ENCODE results near the gene ORC5. TPM values are rescaled to one million over a fixed set of nuclear protein-coding genes. Genes with fewer than 3 reads are reported as not detected.
A peak's percentile ranks its signal among the peaks of the same experiment; 100 is the strongest.
"Not testable (repeated sequence)": the region's sequence is repeated elsewhere in the genome, so short reads cannot be mapped to it uniquely, and the experiment has no call there.

ORC5 gene
- total RNA-seq, 1 donor from 2014 or later = 34.4 TPM

DNA sequence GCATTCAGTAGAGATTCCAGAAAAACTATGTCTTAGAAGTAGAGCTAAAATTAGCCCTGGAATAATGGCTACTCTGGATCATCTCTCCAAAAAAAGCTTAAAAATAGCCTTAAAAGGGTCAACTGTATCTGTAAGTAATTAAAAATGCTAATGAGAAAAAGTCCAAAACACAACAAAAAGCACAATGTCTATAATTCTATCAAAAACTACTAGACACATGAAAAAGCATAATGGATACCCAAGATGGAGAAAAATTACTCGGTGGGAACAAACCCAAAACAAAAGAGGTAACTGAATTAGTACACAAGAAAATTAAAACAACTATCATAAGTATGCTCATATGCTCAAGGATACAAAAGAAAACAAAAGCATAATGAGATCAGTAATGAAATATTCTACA, 15.4 kb downstream of the ORC5 start:
- no peak for DNase-seq (ENCODE audit: low read depth)

DNA sequence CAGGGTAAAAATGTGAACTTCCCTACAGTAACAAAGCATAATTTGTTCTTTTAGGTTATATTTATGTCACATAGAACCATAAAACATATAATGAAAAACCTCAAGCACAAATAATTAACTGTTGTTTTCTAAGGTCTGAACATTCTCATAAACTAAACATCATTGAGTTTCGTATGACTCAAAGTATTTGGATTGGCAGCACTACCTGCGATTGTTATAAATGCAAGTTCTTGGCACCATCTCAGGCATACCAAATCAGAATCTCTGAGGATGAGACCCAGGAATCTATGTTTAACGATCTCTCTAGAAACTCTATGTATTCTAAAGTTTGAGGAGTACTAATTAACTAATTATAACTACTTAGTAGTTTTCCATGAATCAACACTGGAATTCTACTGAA, 22.5 kb downstream of the ORC5 start:
- DNase-seq (ENCODE audit: low read depth) = no peak

DNA sequence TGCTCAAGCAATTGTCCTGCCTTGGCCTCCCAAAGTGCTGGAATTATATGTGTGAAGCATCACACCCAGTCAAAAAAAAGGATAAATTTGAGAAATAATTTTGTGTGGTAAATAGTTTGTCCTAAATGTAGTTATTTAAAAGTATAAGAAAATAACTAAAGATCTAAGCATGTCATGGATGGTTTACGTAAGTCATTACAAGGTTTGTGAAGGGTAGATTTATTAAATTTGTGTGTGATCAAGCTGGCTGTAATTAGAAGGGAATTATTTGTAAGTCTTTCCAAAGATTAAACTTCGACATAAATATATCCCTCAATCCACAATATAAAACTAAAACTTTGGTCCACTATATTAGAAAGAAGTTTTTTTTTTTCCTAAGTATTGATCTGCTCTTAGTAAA, 28.6 kb downstream of the ORC5 start:
- DNase-seq (ENCODE audit: low read depth) = no peak

DNA sequence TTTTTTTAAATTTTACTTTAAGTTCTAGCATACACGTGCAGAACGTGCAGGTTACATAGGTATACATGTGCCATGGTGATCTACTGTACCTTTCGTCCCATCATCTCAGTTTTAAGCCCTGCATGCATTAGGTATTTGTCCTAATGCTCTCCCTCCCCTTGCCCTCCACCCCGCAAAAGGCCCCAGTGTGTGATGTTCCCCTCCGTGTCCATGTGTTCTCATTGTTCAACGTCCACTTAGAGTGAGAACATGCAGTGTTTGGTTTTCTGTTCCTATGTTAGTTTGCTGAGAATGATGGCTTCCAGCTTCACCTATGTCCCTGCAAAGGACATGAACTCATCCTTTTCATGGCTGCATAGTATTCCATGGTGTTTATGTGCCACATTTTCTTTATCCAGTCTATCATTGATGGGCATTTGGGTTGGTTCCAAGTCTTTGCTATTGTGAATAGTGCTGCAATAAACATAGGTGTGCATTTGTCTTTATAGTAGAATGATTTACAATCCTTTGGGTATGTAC, 30.2 kb downstream of the ORC5 start:
- not testable (repeated sequence) for DNase-seq (ENCODE audit: low read depth)

DNA sequence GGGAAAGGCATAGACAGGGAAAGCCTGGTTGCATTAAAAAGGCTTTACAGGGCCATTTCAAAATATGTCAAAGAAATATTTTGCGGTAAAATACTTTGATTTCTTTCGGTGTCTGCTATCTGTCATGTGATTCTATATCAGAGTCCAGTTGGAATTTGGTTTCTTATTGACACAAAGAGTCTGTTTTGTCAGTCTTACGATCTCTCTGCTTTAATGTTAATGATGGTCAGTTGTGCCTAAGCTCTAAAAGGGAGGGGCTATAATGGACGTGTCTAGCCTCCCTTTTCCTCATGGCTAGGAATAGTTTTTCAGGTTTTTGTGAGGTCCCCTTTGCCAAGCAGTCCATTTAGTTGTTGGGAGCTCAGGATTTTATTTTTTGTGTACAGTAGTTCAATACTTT, 31.5 kb downstream of the ORC5 start:
- no peak for DNase-seq (ENCODE audit: low read depth)

DNA sequence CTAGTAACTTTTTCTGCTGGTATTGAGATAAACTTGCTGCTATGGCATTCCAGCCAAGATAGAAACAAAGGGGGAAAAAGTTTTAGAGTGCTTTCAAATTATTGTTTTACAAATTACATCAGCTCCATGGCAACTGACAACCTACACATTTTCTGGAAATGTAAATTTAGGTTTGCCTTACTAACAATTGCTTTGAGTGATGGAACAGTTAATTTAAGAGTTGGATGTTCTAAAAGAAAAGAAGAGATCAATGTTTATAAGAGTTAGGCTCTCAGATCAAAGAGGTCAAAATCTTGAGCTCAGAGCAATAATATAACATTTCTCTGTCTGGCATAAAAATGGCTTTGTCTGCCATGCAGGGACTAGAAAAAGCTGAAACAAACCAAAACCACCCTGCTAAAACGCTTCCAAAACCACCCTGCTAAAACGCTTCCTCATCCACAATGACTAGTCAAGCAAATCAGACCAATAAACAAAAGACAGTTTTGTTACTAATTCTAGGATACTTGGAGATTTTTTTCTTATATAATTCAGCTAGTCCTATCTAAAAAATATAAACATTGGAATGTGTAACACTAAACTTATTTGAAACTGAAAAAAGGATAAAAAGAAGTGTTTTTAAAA, 32.3 kb downstream of the ORC5 start:
- no peak for DNase-seq (ENCODE audit: low read depth)

DNA sequence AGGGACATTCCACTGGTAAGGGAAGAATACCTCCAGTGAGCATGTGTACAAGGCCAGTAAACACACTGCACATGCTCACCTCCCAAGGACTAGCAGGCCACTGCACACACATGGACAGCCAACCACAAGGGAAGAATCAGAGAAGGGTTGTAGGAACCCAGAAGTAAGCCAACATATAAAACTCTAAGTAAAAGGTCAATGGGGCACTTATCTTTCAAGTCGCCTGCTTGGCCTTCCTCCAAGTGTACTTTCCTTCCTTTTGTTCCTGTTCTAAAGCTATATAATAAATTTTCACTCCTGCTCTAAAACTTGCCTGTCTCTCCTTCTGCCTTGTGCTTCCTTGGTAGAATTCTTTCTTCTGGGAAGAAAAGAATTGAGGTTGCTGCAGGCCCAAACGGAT, 33.0 kb downstream of the ORC5 start:
- no peak for DNase-seq (ENCODE audit: low read depth)

DNA sequence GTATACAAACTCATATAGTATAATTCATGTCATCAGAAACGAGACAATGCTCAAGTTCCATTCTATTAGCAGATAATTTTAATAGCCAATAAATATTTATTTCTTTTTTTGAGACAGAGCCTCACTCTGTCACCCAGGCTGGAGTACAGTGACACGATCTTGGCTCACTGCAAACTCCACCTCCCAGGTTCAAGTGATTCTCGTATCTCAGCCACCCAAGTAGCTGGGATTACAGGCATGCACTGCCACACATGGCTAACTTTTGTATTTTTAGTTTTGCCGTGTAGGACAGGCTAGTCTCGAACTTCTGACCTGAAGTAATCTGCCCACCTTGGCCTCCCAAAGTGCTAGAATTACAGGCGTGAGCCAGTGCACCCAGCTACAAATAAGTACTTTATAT, 45.7 kb downstream of the ORC5 start:
- DNase-seq (ENCODE audit: low read depth) = no peak

DNA sequence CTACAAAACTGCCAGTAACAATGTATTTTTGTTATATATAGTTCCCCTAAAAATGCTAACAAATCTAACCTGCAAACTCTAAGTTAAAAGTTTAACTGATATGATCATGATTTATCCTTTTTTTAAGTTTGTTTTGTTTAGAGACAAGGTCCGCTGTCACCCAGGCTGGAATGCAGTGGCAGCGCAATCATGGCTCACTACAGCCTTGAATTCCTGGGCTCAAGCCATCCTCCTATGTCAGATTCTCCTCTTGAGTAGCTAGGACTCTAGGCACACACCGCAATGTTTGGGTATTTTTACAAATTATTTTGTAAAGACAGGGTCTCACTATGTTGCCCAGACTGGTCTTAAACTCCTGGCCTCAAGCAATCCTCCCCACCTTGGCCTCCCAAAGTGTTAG, 46.6 kb downstream of the ORC5 start:
- DNase-seq (ENCODE audit: low read depth) = no peak

DNA sequence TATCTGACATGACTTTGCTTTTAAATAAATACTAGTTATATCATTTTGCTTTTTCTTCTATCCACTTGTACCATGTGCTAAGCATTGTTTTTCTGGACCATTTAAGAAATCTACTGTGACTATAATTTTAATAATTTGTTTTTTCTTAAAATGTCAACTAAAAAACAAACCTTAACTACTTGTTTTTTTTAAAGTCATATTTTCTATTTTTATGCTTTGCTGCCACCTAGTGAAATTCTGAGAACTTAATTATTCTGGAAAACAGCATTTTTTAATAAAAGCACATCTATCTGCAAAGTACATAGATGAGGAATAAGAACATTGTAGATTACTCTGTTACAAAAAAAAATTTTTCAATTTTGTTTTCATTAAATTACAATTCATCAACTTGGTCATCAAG, 47.4 kb downstream of the ORC5 start:
- peak; percentile 33 for DNase-seq (ENCODE audit: low read depth)

DNA sequence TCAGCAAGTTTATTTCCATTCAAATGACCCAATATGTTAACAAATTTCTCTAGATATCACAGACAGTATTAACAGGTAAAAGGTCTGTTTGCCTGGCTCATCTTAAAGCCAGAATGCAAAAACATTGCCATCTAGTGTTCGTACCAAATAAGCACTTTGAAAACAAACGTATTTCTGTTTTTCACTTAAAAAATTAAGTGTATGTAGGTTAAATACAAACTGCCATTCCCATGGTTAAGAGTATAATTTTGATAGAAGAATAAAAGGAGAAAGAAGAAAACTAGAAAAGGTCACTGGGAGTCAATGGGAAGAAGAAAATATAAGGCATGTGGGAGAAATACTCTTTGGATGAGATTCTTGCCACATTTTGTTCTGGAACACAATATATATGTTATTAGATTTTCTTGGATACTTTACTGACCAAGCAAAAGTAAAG, 51.0 kb downstream of the ORC5 start:
- DNase-seq (ENCODE audit: low read depth) = peak; percentile 18

DNA sequence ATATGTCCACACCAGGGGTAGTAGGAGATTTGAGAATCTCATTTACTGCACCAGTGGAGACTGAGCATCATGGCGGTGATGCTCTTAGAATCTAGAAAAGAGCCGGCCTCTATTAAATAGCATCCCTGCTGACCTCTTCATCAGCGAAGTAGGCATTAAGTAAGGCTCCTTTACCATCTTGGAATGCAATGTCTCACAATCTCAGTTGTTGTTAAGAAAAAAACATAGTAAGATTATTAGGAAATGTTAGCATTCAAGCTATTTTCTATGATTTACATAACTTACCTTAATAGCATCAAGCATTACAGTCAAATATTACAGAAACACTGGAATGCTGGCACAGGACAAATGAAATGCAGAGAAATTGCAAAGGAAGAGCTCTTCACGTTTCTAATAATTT, 54.5 kb downstream of the ORC5 start:
- DNase-seq (ENCODE audit: low read depth) = no peak

DNA sequence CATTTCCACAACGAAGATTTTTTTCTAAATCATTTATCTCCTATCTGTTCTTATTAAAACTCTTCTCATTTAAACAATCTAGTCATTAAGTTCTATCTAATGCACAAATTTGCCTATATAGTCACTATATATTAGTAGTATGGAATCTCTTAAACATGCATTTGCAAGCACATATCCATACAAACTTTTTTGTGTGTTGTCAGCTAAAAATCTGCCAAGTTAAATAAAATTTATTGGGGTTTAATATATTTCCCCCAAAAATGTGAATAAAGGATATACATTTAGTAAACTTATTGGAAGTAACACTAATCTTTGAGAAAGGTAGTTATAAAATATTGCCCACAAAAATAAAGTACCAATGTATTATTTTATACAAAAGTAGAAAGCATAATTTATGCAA, 55.3 kb downstream of the ORC5 start:
- DNase-seq (ENCODE audit: low read depth) = no peak

DNA sequence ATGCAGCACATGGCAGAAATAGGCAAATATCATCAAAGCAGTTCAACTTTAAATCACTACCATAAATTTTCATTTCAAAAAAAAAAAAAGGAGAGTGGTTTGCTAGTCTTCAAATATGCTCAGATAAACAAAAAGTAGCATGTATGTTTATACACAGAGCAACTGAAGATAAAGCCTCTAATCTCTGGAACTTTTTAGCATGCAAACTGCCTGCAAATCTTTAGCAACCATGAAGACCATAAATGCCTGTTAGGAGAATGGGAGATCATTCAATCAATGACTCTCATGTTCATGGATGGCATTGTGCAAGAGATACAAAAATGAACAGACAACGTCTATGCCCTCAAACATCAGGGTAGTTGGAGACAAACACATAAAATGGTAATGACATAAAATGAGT, 57.3 kb downstream of the ORC5 start:
- no peak for DNase-seq (ENCODE audit: low read depth)

DNA sequence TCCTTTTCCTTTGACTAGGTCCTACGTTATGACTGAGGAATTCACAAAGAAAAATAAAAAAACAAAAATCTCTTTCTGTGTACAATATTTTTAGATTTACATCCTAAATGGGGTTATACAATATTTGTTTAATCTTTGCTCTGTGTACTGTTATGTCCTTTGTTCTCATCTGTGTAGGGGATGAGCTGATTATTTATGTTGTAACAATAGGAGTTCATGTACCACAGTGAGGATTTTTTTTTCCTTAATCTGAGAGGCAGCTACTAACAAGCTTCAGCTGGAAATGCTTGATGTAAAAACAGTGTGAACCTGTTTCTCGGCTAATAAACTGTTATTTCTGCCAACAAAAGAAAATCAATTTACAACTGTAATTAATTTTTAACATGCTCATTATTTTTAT, 58.0 kb downstream of the ORC5 start:
- no peak for DNase-seq (ENCODE audit: low read depth)

DNA sequence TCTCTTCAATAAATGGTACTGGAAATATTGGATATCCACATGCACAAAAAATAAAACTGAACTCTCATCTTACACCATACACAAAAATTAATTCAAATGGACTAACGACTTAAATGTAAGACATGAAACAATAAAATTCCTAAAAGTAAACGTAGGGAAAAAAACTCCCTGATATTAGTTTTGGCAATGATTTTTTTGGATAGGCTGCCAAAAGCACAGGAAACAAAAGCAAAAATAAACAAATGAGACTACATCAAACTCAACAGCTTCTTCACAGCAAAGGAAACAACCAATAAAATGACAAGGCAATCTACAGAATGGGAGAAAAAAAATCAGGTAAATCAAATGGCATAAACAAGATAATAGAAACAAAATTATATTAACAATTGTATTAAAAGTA, 65.7 kb downstream of the ORC5 start:
- DNase-seq (ENCODE audit: low read depth) = no peak

DNA sequence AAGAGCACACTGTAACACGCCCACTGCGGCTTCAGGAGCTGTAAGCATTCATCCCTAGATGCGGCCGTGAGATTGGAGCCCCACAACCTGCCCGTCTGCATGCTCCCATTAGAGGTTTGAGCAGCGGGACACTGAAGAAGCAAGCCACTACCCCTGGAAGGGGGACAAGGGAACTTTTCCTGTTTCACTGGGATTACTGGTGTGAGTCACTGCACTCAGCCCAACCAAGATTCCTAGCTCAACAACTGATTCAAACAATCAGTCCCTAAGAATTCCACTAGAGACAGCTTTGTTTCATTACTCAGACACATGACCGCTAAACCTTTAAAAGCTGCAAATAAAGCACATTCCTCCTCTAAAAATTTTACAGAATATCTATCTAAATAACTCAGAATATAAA, 69.8 kb downstream of the ORC5 start:
- DNase-seq (ENCODE audit: low read depth) = peak; percentile 68

DNA sequence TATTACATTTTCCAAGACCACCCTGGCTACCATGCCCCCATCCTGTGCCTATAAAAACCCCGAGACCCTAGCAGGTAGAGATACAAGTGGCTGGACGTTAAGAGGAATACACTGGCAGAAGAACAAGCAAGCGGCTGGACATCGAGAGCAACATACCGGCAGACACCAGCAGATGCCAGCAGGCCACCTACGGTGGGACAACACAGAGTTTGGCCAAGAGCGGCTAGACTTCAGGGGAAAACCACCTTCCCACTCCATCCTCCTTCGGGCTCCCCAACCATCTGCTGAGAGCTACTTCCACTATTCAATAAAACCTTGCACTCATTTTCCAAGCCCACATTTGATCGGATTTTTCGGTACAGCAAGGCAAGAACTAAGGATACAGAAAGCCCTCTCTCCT, 70.3 kb downstream of the ORC5 start:
- no peak for DNase-seq (ENCODE audit: low read depth)

DNA sequence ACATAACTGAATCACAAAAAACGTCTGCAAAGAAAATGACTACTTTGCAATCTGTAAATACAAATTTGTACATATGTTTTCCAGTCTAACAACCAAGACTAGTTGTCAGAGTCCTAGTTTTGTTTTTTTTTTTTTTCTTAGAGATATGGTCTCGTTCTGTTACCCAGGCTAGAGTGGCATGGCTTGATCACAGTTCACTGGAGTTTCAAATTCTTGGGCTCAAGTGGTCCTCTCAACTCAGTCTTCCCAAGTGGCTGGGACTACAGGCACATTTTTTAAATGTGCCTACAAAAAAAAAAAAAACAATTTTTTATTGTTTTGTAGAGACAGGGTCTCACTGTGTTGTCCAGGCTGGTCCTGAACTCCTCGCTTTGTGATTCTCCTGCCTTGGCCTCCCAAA, 70.8 kb downstream of the ORC5 start:
- DNase-seq (ENCODE audit: low read depth) = no peak

DNA sequence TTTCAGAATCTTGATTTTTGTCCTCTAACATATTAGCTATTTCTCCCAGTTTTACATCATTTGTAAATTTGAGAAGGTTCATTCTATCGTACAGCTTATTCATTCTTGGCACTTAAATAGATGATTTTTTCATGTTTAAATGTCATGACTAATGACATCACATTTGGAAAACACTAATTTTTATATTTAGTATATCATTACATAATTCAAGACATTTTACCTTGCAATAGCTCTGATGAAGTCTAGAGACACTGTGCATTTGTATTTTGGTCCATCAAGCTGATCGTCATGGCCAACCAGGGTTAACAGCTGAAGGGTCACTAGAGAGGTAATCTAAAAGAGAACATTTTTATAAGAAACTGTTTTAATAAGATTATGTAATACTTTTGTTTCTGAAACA, 71.3 kb downstream of the ORC5 start:
- DNase-seq (ENCODE audit: low read depth) = no peak

DNA sequence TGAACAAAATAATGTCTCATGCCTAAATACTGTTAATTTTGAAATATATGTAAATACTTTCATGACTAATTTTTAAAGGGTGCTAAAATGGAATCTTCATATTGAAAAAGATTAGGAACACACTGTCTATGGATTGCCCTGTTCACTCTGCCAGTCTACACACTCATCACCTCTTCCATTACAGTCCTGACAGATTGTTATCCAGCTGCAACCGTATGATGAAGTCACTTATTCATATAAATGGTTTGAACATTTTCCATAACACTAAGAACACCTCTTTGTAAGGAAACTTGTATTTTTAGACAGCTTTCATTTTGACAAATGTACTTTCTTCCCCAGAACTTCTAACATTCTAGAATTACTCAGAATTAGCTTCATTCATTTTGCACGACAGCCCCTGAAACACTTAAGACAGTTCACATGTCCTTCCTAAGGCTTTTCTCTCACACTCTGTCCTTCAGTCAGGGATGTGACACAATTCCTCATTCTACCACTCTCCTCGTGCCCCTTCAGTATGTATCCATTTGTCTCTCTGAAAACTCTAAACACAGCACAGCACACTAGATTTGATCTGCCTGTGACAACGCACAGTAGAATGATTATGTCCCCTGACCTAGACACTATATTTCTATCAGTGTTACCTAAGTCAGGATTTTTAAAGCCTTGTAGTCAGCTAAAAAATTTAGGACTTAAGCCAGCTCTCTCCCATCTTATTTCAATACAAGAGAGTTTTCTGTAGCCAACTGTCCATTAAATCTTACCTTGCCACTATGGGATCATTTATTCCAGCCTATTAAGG, 71.9 kb downstream of the ORC5 start:
- no peak for DNase-seq (ENCODE audit: low read depth)

DNA sequence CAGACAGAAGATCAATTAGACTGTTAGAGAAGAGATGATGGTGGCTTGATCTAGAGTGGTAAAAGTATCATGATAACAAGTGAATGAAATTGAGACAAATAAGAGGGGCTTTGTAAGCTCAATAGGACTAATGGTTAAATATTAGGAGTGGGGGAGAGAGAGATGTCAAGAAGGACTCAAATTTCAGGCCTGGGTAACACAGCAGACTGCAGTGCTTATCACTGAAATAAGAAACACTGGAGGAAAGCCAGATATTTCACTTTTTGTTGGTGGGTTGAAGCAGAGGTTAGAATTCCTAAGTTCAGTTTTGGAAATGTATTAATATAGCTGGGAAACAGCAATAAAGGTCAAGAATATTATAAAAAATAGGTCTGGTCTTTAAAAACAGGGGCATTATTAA, 74.6 kb downstream of the ORC5 start:
- peak; percentile 4 for DNase-seq (ENCODE audit: low read depth)

DNA sequence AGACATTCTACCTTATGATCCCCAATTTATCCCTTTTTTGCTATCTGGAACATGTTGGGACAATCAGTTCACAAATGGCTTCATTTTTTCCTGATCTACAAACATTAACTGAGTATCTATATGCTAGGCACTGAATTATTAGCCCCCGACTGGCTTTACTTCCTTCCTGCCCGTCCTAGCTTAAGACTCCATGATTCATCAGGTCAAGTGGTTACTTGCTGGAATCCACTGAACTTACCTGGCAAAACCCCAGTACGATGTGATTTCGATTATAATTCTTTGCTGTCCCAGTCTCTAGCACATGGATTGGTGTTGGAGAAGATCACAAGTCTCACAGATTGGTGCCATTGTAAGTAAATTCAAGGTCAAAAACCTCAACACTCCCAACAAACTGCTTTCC, 77.1 kb downstream of the ORC5 start:
- no peak for DNase-seq (ENCODE audit: low read depth)

Data from myocyte (in vitro differentiated cells).